ENCODE data around the gene JOSD2. TPM values are rescaled to one million over a fixed set of nuclear protein-coding genes. Genes with fewer than 3 reads are reported as not detected.

The JOSD2 gene
- total and polyA plus RNA-seq, 2 of the 4 experiments (the other 2 are of a cell fraction): 12.2 to 54.1 TPM

GRCh38 chr19:50498219-50499056 lies 12.6 kb downstream of the JOSD2 start:
- ChIA-PET POLR2A (ENCODE audit: unreplicated experiment) (no interaction called here), CTCF (no interaction called here)
- dilution Hi-C loops (cut with HindIII; ENCODE audit: low sequenced_read_pairs, unreplicated experiment): no loop called here
- Histone ChIP-seq H2AK5ac (ENCODE audit: low read depth, low read length) (no peak overlapping the region), H3K56ac (ENCODE audit: extremely low read depth, insufficient read depth, low read length) (no peak overlapping the region), H2AK9ac (replicated peaks; ENCODE audit: low read depth, low read length, poor library complexity) (no peak overlapping the region), H3K14ac (replicated peaks; ENCODE audit: low read depth, low read length) (no peak overlapping the region), H3K9me1 (ENCODE audit: insufficient read depth, low read length) (no peaks in the 10 kb centered on the region), H4K8ac (ENCODE audit: low read depth in 2 of 2, low read length in 2 of 2) (no peak overlapping the region), H4K91ac (ENCODE audit: insufficient read depth, low read depth, low read length) (no peak overlapping the region), H3K9ac (ENCODE audit: low read depth, low read length) (no peak overlapping the region), H2BK20ac (ENCODE audit: low read depth, low read length) (no peak overlapping the region), H3K36me3 (ENCODE audit: control insufficient read depth, insufficient read depth, low read length) (no peaks in the 10 kb centered on the region), H3K79me1 (ENCODE audit: low read depth in 1 of 2, low read length in 2 of 2) (no peaks in the 10 kb centered on the region), H4K5ac (ENCODE audit: low read depth, low read length) (no peak overlapping the region), H2AFZ (replicated peaks; ENCODE audit: low read length, poor library complexity) (no peak overlapping the region), H4K20me1 (ENCODE audit: insufficient read depth, low read length) (no peaks in the 10 kb centered on the region), H3K18ac (ENCODE audit: low read depth, low read length) (no peak overlapping the region), H3K4ac (ENCODE audit: low read depth, low read length) (no peak overlapping the region), H3K23ac (ENCODE audit: low read depth, low read length) (no peak overlapping the region), H3K9me3 (ENCODE audit: control insufficient read depth, insufficient read depth, low read length) (no peaks in the 10 kb centered on the region), H2BK15ac (ENCODE audit: low read depth, low read length) (no peak overlapping the region), H2BK120ac (ENCODE audit: low read depth, low read length) (no peak overlapping the region), H3K4me2 (ENCODE audit: low read depth, low read length) (no peak overlapping the region), H3K27me3 (ENCODE audit: control insufficient read depth, insufficient read depth, low read length) (peaks cover 28% of the 10 kb centered on the region), H3K4me3 (ENCODE audit: insufficient read depth, low read depth, low read length) (no peak overlapping the region), H3K4me1 (ENCODE audit: control insufficient read depth, insufficient read depth, low read length) (no peaks in the 10 kb centered on the region), H3K27ac (ENCODE audit: insufficient read depth, low read length) (no peak overlapping the region), H2BK5ac (ENCODE audit: low read depth, low read length, poor library complexity, severe bottlenecking) (no peak overlapping the region)
- no peak for TF ChIP-seq FOS (IDR thresholded peaks at IDR 0.05; ENCODE audit: low read depth, low read length)
- TF ChIP-seq NFE2L2 (IDR thresholded peaks at IDR 0.05; ENCODE audit: low read depth, low read length): no peak
- TF ChIP-seq, protein P1, sequence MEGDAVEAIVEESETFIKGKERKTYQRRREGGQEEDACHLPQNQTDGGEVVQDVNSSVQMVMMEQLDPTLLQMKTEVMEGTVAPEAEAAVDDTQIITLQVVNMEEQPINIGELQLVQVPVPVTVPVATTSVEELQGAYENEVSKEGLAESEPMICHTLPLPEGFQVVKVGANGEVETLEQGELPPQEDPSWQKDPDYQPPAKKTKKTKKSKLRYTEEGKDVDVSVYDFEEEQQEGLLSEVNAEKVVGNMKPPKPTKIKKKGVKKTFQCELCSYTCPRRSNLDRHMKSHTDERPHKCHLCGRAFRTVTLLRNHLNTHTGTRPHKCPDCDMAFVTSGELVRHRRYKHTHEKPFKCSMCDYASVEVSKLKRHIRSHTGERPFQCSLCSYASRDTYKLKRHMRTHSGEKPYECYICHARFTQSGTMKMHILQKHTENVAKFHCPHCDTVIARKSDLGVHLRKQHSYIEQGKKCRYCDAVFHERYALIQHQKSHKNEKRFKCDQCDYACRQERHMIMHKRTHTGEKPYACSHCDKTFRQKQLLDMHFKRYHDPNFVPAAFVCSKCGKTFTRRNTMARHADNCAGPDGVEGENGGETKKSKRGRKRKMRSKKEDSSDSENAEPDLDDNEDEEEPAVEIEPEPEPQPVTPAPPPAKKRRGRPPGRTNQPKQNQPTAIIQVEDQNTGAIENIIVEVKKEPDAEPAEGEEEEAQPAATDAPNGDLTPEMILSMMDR (conservative IDR thresholded peaks at IDR 0.05; ENCODE audit: low read depth, low read length): no peak
- TF ChIP-seq SMC3 (IDR thresholded peaks at IDR 0.05; ENCODE audit: low read depth, low read length): no peak
- WGBS, 2 experiments (ENCODE audit: extremely low coverage in 2 of 2, insufficient read length in 1 of 2): 69% methylated on average over 9 of the region's 11 CpGs; no CpG with 5 or more reads in 1 of the 2 experiments
- intact Hi-C loops (cut with micrococcal nuclease): no loop called here
- no peak for DNase-seq
- ATAC-seq (ENCODE audit: low read depth): no peak
- no TSS peak for BruUV-seq (replicated peaks)
- in situ Hi-C loops (cut with MboI; ENCODE audit: low sequenced_read_pairs): no loop called here

Data from IMR-90 (cell line).